A549 treated with CpdA at 1 μM for 4 hours (cell line): ENCODE data around the gene CCDC142. TPM values are rescaled to one million over a fixed set of nuclear protein-coding genes. Genes with fewer than 3 reads are reported as not detected.

Experiments used
- total RNA-seq: library from RNA; stranded (reverse); fragments of 200-300 nt; extraction: Qiagen RNA extraction; gene quantifications from 5 replicates; pipeline ENCODE4 v1.2.3, GENCODE V29; 2022; ENCODE audit warnings: low read depth

CCDC142 gene
- 12.3 to 16.8 TPM (median 15.4 TPM) in 5 replicates for total RNA-seq

DNA sequence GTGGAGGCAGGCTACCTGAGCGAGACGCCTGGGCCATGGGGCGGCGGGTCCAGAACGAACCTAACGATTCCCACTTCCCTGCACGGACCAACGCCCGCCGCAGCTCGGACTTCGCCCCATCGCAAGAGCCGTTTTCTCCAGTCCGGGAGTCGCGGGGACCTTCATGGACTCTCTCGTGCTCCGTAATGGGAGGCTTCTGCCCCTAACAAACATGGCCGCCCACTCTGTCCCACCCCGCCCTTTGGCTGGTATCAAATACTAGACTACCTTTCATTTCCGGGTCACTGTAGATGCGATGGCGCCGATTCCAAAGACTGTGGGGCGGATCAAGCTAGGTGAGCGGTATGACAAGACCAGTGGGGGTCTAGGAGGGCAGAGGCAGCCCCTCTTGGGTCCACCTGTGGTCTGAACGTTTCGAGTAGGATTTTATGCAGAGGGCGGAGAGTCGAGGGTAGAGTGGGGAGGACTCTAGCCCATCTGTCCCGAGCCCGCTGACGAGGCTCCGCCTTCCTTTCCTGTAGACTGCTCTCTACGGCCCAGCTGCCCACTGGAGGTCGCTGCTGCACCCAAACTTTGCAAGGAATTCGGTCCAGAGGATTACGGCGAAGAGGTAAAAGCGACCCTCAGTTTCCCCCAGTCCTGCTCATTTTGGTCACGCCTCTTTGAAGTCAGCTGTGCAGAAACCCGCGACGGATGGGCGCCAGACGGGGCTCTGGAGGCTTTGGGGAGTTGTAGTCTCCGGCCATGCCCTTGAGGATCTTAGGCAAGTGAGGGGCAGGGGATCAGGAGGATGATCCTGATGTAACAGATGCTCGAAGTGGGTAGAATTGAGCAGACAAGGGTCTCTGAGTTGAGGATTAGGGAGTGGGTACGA lies at the start of gene CCDC142, which contains the start of gene TTC31:
Gene CCDC142, minus strand, starts transcription at position 198 of the 874 bp plus-strand sequence. Its CDS starts 161 bp downstream, at position 37.
Gene TTC31, plus strand, starts transcription at position 281 of the 874 bp plus-strand sequence. Its CDS starts 15 bp downstream, at position 296.

GRCh38 chr2:74529357-74530238 lies 46.8 kb upstream of the CCDC142 start, which contains the start of the genes AUP1 and HTRA2:
Gene AUP1, minus strand, starts transcription at chr2:74529706. Its CDS starts 77 bp downstream, at chr2:74529629.
Gene HTRA2, plus strand, starts transcription at chr2:74529933. Its CDS starts 74 bp downstream, at chr2:74530007.

GRCh38 chr2:74525717-74526648 lies 43.2 kb upstream of the CCDC142 start, which contains the start of gene DQX1:
Gene DQX1, minus strand, starts transcription at chr2:74526231. Its CDS starts 502 bp downstream, at chr2:74525729.

GRCh38 chr2:74514368-74515270 lies 31.8 kb upstream of the CCDC142 start, which contains the start of gene TLX2:
Gene TLX2, plus strand, starts transcription at chr2:74514450. Its CDS starts 357 bp downstream, at chr2:74514807.

DNA sequence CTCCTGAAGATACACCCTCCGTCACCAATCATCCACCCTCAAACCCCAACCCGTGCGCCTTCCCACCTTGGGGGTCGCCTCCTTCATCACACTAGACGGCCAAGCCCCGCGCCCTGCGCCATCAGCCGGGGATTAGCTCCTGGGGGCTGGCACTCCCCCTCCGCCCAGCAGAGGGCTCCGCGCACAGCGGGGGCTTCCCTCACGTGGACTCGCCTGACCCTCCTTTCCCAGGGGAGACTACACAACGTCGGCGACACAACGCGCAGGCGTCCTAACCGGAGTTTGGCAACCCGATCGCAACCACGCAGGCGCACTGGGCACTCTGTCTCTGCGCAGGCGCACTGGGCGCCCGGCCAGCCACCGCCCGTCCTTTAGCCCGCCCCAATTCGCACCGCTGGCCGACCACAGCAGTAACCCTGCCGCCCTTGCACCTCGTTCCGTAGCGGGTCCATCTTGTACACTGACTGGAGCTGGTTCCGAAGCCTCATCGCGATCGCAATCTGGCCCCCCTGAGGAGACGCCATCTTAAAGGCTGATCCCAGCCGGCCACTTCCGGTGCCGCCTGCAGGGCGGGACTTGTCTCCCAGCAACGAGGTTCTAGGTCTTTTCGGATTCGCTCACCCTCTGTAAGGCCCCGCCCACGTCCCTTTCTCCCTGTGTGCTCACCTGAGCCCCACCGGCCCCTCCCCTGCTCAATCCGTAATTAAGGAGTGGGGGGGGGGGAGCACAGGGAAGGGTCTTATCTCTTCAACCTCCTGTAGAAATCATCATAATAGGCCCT lies 24.5 kb upstream of the CCDC142 start, which contains the start of gene PCGF1:
Gene PCGF1, minus strand, starts transcription at position 551 of the 781 bp plus-strand sequence. Its CDS starts 27 bp downstream, at position 524.

DNA sequence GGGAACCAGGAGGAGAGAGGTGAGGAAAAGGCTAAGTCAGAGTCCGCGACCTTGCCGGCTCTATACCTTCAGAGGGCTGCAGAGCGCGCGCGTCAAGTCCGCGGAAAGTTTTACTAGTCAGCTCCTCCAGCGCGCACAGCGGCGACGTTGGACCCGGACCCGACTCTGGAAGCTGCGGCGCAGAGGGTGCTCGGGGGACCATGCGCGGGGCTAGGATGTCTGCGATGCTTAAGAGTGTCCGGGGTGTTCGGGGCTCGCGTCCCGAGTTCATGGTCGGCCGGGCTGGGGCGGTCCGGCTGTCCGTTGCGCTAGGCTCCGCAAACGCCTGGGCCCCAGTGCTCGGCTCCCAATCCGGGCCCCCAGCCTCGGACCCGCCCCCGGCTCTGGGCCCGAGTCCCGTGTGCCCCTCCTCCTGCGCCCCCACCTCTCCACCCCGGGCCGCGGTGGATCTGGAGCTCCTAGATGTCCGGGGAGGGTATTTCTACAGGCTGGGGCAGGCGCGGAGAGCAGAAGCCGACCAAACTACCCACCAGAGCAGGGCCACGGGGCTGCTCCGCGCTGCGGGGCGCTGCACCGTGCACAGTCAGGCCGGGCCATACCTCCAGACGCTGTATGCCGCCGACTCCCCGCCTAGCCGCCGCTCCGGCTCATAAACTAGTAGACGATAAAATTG lies 16.6 kb upstream of the CCDC142 start, which contains the start of gene LBX2:
Gene LBX2, minus strand, starts transcription at position 337 of the 673 bp plus-strand sequence. Its CDS starts 66 bp downstream, at position 271.

GRCh38 chr2:74472086-74472944 lies 10.5 kb downstream of the CCDC142 start, which contains the start of gene MRPL53:
Gene MRPL53, minus strand, starts transcription at chr2:74472680. Its CDS starts 20 bp downstream, at chr2:74472660.

DNA sequence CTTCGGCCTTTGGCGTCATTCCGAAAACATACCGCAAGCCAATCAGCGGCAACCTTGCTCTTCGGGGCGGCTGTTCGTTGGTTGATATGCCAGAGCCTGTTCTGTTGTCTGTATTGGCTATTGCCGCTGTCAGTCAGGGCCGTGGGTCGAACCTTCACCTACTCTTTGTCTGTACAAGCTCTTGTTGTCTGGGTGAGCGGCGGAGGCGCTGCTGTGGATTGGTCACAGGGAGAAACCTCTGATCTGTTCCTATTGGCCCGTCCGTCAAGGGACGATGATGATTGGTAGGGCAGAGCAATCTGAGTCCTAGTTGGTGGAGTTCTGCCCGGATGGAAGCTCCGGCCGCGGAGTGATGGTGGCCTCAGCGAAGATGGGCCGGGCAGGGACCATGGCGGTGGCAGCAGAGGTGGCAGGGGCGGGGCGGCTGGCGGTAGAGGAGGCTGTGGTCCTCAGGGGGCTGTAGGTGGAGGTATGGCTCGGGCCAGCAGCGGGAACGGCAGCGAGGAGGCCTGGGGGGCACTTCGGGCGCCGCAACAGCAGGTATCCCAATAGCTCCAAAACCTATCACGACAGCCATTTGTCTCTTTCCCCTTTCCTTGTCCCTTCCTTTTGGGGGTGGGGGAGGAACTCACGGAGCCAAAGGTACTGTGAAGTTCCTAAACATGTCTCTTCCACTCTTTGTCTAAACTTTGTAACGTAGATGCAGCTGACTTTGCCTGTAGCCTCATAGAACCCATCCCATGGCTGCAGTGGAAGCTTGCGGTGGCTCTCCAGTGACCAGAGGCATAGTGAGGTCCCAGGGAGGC lies 24.5 kb downstream of the CCDC142 start, which contains the start of gene WBP1:
Gene WBP1, plus strand, starts transcription at position 307 of the 806 bp plus-strand sequence. Its CDS starts 165 bp downstream, at position 472.

GRCh38 chr2:74454654-74455511 lies 27.9 kb downstream of the CCDC142 start, which contains the start of gene INO80B:
Gene INO80B, plus strand, starts transcription at chr2:74455087. Its CDS starts 30 bp downstream, at chr2:74455117.

GRCh38 chr2:74441690-74442482 lies 40.9 kb downstream of the CCDC142 start, which contains the start of gene RTKN:
Gene RTKN, minus strand, starts transcription at chr2:74441937. Its CDS starts 121 bp downstream, at chr2:74441816.

